Activated CD4-positive, alpha-beta T cell treated with anti-CD3 and anti-CD28 coated beads, Interleukin-2, amount 10 ng/mL, durations not matched to agents 24 days and 14 days (primary cell): ENCODE measurements around the gene KCNQ2. TPM values are rescaled to one million over a fixed set of nuclear protein-coding genes. Genes with fewer than 3 reads are reported as not detected.

Experiments
- DNase-seq: peaks from one replicate; pipeline ENCODE4 v3.0.0; 2022
- H3K27ac Mint-ChIP-seq: one replicate; pipeline ENCODE4 v1.8.0; 2022; ENCODE audit warnings: mild to moderate bottlenecking, mixed read lengths
- H3K27me3 Mint-ChIP-seq: one replicate; pipeline ENCODE4 v1.8.0; 2022; ENCODE audit warnings: mixed read lengths
- H3K36me3 Mint-ChIP-seq: one replicate; pipeline ENCODE4 v1.8.0; 2022; ENCODE audit warnings: low read depth, mild to moderate bottlenecking, mixed read lengths
- H3K4me1 Mint-ChIP-seq: one replicate; pipeline ENCODE4 v1.8.0; 2021; ENCODE audit warnings: mixed read lengths
- H3K4me3 Mint-ChIP-seq: one replicate; pipeline ENCODE4 v1.8.0; 2022; ENCODE audit warnings: mild to moderate bottlenecking, moderate library complexity, mixed read lengths
- H3K9me3 Mint-ChIP-seq: one replicate; pipeline ENCODE4 v1.8.0; 2021; ENCODE audit warnings: mixed read lengths
- intact Hi-C: fragments of 100-400 bp; cut with micrococcal nuclease; formaldehyde crosslinking; loops from one replicate; pipeline ENCODE4 v1.15.1; 2023
- total RNA-seq: library from RNA; stranded (reverse); gene quantifications from 2 replicates; pipeline ENCODE4 v1.2.3, GENCODE V29; 2022

KCNQ2 gene
- total RNA-seq, 1 donor from 2014 or later, result not detected

DNA sequence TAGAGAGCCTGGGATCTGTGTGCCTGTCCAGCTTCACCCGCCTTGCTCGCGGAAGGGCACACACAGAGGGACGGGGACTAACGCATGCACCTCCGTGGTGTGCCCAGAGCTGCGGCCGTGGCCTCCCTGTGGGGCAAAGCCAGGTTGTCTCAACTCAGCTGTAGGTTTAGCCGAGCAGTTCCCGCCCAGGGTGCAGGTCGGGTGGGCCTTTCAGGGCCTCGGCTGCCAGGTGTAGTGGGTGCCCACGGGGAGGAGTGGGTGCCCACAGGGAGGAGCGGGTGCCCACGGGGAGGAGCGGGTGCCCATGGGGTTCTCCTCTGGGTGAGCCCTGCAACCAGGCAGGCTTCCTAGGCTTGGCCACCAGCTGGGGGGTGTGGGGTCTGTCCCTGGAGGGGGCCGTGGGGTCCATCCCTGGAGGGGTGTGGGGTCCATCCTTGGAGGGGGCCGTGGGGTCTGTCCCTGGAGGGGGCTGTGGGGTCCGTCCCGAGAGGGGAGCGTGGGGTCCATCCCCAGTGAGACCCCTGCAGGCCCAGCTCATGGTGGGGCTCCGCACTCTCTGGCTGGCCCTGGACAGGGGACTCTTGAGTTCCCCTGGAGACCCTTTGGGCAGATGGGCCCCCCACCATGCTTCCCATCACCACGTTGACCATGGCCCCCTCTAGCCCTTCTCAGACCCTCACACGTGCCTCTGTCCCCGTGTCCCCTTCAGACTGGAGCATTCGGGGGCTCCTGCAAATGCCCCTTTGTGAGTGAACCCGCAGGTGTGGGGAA lies 73.5 kb downstream of the KCNQ2 start:
- Mint-ChIP-seq H3K27ac (no peak overlapping the region), H3K9me3 (no peaks in the 10 kb centered on the region), H3K36me3 (no peaks in the 10 kb centered on the region), H3K4me1 (no peaks in the 10 kb centered on the region), H3K4me3 (no peak overlapping the region), H3K27me3 (no peaks in the 10 kb centered on the region)
- intact Hi-C loops, result no loop called here
- DNase-seq, result no peak

DNA sequence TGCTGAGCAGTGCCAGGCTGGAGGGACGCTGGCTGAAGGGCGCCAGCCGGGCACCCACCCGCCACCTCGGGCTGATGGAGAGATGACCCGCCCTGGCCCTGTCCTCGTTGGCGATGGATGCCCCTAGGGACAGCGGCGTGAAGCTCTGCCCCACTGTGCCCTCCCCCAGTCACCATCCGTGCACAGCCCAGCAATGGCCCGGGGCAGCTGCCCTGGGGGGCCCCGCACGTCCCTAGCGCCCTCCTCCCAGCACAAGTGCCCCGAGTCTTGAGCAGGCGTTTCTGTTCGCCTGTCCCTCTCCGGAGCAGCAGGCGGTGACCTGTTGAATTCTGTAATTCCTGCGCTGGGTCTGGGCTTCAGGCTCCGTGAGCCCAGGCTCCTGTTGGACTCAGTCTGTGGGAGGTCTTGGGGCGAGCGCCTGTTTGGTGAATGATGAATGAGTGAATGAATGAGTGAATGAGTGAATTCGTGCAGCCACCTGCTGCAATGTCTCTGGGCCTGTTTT lies 74.5 kb downstream of the KCNQ2 start:
- Mint-ChIP-seq H3K4me3 (no peak overlapping the region), H3K4me1 (no peaks in the 10 kb centered on the region), H3K27me3 (no peaks in the 10 kb centered on the region), H3K27ac (no peak overlapping the region), H3K36me3 (no peaks in the 10 kb centered on the region), H3K9me3 (no peaks in the 10 kb centered on the region)
- DNase-seq, result no peak
- intact Hi-C loops, result no loop called here

DNA sequence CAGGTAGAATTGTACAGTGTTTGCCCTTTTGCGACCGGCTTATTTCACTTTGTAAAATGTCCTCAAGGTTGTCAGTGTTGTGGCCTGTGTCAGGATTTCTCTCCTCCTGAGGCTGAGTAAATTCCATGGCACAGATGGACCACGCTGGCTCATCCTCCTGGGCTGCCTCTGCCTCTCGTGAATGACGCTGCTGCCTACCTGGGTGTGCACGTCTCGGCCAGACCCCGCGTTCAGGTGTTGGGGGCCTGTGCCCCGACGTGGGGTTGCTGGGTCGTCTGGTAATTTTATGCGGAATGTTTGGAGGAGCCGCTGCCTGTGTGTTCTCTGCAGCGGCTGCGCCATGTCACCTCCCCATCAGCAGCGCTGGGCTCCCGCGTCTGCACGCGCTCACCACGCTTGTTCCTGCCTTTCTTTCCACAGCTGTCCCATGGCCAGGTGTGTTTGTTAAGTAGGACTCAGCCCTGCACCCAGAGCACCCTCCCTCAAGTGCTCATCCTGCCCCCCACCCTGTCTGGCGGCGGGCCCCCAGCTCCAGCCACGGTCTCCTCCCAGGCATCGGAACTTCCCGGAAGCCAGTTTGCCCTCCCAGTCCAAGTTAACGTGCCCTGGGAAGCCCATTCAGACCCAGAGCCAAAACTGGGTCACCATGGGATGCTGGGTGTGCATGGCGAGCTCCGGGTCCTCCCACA lies 75.2 kb downstream of the KCNQ2 start:
- no peak for DNase-seq

DNA sequence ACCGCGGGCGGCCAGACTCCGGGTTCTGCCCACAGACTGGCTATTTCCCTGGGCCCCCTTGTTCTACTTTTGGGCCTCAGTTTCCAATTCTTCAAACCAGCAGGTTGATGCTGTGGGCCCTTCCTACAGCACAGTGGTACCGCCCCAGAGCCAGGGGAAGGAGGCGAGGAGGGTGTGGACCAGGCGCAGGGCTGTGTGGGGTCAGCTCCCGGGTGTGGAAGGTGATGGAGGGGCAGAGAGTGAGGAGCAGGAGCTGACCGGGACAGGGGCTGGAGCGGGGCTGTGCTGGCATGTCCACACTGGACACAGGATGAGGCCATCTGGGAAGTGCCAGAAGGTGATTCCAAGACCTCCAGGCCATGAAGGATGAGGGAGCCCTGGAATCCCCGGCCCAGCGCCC lies 76.2 kb downstream of the KCNQ2 start:
- Mint-ChIP-seq H3K4me3 (no peak overlapping the region), H3K9me3 (no peaks in the 10 kb centered on the region), H3K36me3 (no peaks in the 10 kb centered on the region), H3K4me1 (no peaks in the 10 kb centered on the region), H3K27ac (no peak overlapping the region), H3K27me3 (no peaks in the 10 kb centered on the region)
- intact Hi-C loops, result no loop called here
- no peak for DNase-seq

More for the DNA sequence above, 75.2 kb downstream of the KCNQ2 start:
- Mint-ChIP-seq H3K4me3 (no peak overlapping the region), H3K9me3 (no peaks in the 10 kb centered on the region), H3K27me3 (no peaks in the 10 kb centered on the region), H3K4me1 (no peaks in the 10 kb centered on the region), H3K36me3 (no peaks in the 10 kb centered on the region), H3K27ac (no peak overlapping the region)
- intact Hi-C loops, result no loop called here

DNA sequence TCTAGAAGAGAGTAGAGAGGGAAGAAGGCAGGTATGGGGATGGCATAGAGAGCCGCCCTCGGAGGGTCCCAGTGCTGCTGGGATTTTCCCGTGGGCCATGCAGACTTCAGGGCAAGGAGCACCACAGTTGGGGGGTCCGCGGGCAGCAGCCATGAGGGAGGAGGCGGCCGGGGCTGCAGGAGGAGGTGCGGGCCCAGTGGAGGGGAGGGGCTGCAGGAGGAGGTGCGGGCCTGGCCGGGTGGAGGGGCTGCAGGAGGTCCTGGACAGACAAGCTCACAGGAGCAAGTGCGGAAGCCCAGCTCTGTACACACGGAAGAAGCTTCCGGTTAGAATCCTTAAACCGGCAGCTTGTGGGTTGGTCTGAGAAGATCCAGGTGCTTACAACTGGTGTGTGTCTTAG lies 76.7 kb downstream of the KCNQ2 start:
- H3K4me1 Mint-ChIP-seq, result no peaks in the 10 kb centered on the region
- no peak overlapping the region for H3K27ac Mint-ChIP-seq
- H3K9me3 Mint-ChIP-seq, result no peaks in the 10 kb centered on the region
- H3K27me3 Mint-ChIP-seq, result no peaks in the 10 kb centered on the region
- no peaks in the 10 kb centered on the region for H3K36me3 Mint-ChIP-seq
- intact Hi-C loops, result no loop called here
- DNase-seq, result no peak
- H3K4me3 Mint-ChIP-seq, result no peak overlapping the region

DNA sequence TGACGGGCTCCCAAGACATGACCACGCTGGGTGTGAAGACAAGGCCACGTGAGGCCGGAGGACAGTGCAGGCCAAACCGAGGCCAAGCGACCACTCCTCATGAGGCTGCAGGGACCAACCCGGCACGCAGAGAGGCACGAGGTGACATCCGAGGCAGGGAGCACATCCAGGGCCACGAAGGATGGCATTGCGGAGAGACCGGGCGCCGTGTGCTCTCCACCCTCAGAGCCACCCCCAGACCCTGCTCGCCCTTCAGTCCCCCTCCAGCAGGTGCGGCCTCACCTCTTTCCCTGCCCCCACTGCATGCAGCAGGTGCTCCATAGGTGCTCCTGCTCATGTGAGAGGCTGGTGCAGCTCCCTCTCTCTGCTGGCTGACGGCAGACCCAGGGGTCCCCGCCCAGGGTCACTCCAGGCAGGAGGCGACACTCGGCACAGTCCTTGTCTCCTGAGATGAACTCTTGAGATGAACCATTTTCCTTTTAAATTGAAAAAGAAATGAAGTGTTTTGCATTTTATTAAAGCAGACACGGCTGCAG lies 77.5 kb downstream of the KCNQ2 start:
- Mint-ChIP-seq H3K4me3 (no peak overlapping the region), H3K36me3 (no peaks in the 10 kb centered on the region), H3K9me3 (no peaks in the 10 kb centered on the region), H3K27me3 (no peaks in the 10 kb centered on the region), H3K27ac (no peak overlapping the region), H3K4me1 (no peaks in the 10 kb centered on the region)
- intact Hi-C loops, result no loop called here
- no peak for DNase-seq

DNA sequence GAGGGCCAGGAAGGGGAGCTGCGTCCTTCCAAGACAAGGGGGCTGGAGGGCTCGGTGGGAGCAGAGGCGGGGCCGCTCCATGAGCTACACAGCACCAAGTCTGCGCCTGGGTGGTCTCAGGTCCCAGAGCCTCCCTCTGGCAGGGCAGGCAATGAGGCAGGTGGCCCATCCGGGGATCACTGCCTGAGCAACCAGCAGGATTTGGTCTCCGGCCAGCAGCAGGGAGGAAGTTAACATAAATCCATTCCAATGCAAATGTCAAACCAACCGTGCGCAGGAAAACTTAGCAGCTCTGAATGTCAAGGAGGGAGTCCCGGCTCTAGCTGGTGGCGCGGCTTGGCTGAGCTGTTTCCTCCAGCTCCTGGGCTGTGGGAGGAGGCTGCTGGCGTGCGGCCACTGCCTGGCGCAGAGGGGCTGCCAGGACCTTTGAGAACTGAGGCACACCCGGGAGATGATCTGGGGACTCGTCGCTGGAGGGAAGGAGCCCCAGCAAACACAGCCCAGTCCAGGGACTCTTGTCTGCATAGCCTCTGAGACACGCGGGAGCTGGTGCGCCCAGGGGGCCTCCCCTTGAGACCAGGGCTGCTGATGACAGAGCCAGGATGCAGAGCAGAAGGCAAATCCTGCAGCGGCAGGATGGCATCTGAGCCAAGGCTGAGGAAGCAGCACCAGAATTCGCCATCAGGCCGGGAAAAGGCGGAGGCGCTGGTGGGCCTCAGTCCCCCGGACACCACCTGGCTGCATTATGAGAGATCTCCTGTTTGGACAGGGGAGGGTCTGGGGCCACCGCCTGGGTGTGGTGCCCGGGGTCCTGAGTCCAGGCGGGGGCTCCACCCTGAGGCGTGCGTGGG lies 78.2 kb downstream of the KCNQ2 start:
- no peaks in the 10 kb centered on the region for H3K36me3 Mint-ChIP-seq
- H3K27me3 Mint-ChIP-seq, result no peaks in the 10 kb centered on the region
- intact Hi-C loops, result no loop called here
- no peak overlapping the region for H3K4me3 Mint-ChIP-seq
- no peak overlapping the region for H3K27ac Mint-ChIP-seq
- no peaks in the 10 kb centered on the region for H3K9me3 Mint-ChIP-seq
- no peaks in the 10 kb centered on the region for H3K4me1 Mint-ChIP-seq
- DNase-seq, result no peak

DNA sequence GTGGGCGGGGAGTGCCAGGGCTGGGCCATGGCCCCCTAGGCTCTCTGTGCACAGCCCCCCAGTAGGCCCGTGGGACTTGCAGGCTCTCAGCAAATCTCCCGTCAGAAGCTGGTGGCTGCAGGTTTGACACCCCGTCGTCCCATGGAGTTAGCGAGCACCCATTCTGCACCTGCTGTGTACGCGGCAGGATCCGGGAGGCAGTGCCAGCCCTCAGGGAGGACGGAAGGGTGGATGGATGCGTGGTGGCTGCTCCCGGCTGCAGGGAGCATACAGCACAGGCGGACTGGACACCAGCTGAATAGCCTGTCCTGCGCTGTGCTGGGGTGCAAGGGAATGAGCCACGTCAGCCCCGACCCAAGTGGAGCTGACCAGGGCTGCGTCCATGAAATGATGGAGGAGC lies 78.9 kb downstream of the KCNQ2 start:
- no peak for DNase-seq
- Mint-ChIP-seq H3K27ac (no peak overlapping the region), H3K4me3 (no peak overlapping the region), H3K9me3 (no peaks in the 10 kb centered on the region), H3K4me1 (no peaks in the 10 kb centered on the region), H3K27me3 (no peaks in the 10 kb centered on the region), H3K36me3 (no peaks in the 10 kb centered on the region)
- intact Hi-C loops, result no loop called here

DNA sequence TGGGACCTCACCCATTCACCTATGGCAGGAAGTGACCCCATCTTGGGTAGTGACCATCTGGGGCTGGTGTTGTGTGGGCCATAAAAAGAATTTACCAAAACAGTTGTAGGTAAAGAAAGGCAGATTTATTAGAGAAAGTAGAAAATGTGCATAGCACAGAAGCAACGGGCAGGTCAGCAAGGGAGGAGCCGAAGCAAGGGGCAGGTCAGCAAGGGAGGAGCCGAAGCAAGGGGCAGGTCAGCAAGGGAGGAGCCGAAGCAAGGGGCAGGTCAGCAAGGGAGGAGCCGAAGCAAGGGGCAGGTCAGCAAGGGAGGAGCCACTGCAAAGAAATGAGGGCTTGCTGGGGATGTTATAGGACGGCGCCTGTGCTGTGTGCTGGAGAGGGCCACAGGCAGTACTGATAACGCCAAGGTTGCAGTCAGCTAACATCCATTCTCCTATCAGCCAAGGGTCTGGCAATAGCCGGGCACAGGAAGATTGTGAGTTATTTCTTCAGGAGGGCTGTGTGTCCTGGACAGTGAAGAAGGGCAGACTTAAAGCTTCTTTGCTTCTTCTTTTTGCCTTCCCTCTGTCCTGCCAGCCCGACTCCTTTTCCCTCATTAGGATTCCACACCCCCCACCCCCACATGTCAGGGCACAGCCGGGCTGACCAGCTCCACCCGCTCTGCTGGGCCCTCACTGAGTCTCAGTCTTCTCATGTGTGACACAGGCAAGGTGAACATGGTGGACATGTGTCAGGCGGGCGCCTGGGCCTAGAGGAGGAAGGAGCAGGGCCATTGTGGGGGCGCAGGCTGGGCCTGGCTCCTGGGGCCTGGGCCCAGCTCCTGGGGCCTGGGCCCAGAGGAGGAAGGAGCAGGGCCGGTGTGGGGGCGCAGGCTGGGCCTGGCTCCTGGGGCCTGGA lies 79.7 kb downstream of the KCNQ2 start:
- intact Hi-C loops, result no loop called here
- Mint-ChIP-seq H3K9me3 (peaks cover 4% of the 10 kb centered on the region), H3K27ac (no peak overlapping the region), H3K27me3 (no peaks in the 10 kb centered on the region), H3K4me1 (no peaks in the 10 kb centered on the region), H3K36me3 (no peaks in the 10 kb centered on the region), H3K4me3 (no peak overlapping the region)
- DNase-seq, result no peak

DNA sequence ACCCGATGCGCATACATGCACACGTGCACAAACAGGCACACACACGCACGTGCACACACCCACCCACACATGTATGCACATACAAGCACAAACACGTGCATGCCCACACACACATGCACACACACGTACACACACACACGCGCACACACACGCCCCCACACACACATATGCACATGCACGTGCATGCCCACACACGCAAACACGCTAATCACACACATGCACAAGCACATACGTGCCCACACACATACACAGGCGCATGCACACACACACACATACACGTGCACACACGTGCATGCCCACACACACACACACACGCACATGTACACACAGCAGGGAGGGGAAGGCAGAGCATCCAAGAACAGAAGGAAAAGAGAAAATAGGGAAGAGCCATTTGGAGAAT lies 84.5 kb downstream of the KCNQ2 start:
- peaks cover 10% of the 10 kb centered on the region for H3K9me3 Mint-ChIP-seq
- DNase-seq, result no peak
- no peak overlapping the region for H3K4me3 Mint-ChIP-seq
- H3K27me3 Mint-ChIP-seq, result no peaks in the 10 kb centered on the region
- no peaks in the 10 kb centered on the region for H3K4me1 Mint-ChIP-seq
- H3K27ac Mint-ChIP-seq, result no peak overlapping the region
- intact Hi-C loops, result no loop called here
- H3K36me3 Mint-ChIP-seq, result peaks cover 3% of the 10 kb centered on the region

DNA sequence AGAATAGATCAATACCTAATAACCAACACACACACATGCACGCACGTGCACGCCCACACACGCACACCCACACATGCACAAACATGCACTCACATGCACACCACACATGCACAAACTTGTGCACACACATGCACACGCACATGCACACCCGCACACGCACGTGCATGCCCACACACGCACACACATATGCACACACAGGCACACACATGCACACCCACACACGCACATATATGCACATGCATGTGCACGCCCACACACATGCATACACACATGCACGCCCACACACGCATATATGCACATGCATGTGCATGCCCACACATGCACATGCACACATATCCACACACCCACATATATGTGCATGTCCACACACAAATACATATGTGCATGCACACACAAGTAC lies 85.1 kb downstream of the KCNQ2 start:
- no peaks in the 10 kb centered on the region for H3K27me3 Mint-ChIP-seq
- no peak overlapping the region for H3K4me3 Mint-ChIP-seq
- no peak overlapping the region for H3K27ac Mint-ChIP-seq

DNA sequence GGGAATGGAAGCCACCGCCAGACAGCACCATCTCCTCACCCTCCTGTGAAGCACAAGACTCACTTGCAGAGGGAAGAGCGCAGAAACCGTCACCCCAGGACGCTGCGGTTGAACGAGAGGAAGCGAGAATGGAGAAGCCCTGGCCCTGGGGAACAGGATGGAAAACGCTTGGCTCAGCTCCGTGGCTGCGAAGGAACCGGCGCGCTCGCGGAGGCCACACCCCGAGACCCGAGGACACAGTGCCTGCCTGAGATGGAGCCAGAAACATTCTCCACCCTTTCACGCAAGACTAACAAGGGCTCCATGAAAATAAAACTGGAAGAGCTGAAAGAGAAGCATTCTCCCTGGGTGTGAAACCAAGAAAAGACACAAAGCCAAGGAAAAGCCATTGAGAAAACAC lies 86.0 kb downstream of the KCNQ2 start:
- Mint-ChIP-seq H3K27ac (no peak overlapping the region), H3K9me3 (peaks cover 10% of the 10 kb centered on the region), H3K4me1 (no peaks in the 10 kb centered on the region), H3K36me3 (peaks cover 3% of the 10 kb centered on the region), H3K27me3 (no peaks in the 10 kb centered on the region), H3K4me3 (no peak overlapping the region)
- intact Hi-C loops, result no loop called here
- DNase-seq, result no peak

More for the DNA sequence above, 85.1 kb downstream of the KCNQ2 start:
- H3K4me1 Mint-ChIP-seq, result no peaks in the 10 kb centered on the region
- H3K9me3 Mint-ChIP-seq, result peaks cover 10% of the 10 kb centered on the region
- H3K36me3 Mint-ChIP-seq, result peaks cover 3% of the 10 kb centered on the region
- intact Hi-C loops, result no loop called here
- no peak for DNase-seq

DNA sequence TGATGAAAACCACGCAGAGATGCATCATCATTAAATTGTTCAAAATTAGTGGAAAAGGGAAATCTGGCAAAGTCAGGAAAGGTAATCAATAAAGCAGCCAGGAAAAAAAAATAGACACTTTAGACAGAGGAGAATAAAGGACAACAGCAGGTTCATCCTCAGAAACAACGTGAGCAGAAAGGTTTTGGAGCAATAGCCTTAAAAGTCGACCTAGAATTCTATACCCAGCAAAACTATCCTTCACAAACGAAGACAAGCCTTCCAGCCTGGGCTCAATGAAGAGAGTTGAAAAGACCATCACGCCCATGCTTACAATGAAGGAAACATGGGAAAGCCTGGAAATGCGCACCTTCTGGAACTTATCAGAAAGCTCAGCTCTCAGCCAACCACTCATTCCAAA lies 86.6 kb downstream of the KCNQ2 start:
- intact Hi-C loops, result no loop called here

More for the DNA sequence above, 86.6 kb downstream of the KCNQ2 start:
- peaks cover 3% of the 10 kb centered on the region for H3K36me3 Mint-ChIP-seq
- H3K4me1 Mint-ChIP-seq, result no peaks in the 10 kb centered on the region
- H3K9me3 Mint-ChIP-seq, result peaks cover 10% of the 10 kb centered on the region
- no peak overlapping the region for H3K4me3 Mint-ChIP-seq
- DNase-seq, result no peak
- no peak overlapping the region for H3K27ac Mint-ChIP-seq
- no peaks in the 10 kb centered on the region for H3K27me3 Mint-ChIP-seq
